Activated T-cell treated with anti-CD3 and anti-CD28 coated beads for 1 hour (primary cell): ENCODE data around the gene RFTN1.

Source experiments
- DNase-seq: peaks from one replicate; pipeline ENCODE4 v3.0.0-alpha.2; 2020; ENCODE audit warnings: low read depth

Gene RFTN1, protein sequence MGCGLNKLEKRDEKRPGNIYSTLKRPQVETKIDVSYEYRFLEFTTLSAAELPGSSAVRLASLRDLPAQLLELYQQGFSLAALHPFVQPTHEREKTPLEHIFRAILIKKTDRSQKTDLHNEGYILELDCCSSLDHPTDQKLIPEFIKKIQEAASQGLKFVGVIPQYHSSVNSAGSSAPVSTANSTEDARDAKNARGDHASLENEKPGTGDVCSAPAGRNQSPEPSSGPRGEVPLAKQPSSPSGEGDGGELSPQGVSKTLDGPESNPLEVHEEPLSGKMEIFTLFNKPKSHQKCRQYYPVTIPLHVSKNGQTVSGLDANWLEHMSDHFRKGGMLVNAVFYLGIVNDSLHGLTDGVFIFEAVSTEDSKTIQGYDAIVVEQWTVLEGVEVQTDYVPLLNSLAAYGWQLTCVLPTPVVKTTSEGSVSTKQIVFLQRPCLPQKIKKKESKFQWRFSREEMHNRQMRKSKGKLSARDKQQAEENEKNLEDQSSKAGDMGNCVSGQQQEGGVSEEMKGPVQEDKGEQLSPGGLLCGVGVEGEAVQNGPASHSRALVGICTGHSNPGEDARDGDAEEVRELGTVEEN

DNA sequence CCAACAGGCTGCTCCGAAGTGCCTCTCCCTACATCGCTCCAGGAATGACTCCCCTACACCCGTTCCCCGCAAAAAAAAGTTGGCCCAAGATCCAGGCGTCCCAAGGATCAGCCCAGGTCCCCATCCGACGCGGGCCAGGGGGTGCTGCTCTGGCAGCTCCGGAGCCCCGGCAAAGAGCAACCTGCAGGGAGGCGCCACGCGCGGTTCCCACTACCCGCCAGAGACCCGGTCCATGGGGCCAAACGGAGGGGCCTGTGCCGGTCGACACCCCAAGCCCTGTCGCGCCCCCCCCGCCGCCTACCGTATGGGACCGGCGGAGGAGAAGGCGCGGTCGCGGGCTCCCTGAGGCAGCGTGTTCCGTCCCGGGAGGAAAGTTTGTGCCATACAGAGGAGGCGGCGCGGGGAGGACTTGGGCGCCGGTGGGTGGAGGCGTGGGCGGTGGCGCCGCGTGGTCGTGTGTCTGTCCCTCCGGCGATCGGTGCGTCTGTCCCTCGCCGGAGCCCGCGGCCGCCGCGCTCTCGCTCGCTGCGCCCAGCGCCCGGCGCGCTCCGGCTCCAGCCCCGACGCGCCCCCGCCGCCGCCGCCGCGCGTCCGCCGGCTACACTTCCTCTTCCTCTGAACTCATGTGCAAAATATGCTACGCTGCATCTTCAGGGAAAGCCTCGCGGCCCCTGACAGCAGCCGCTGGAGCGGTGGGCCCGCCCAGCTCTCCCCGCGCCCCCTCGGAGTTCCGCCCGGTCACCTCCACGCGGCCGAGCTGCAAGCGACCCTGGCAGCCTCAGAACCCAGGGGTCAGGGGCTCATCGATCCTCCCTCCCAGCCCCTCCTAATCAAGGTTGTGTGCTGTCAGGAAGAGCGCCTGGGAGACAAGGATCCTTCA is at the start of gene RFTN1:
Gene RFTN1, minus strand, starts transcription at position 559 of the 880 bp plus-strand sequence. CDS start 19,830 bp downstream, outside the sequence.
- peak; percentile 38 for DNase-seq

- DNase-seq, result no peak
Measured at GRCh38 chr3:16559653-16560365, 46.3 kb upstream of the RFTN1 start.

- no peak for DNase-seq
Measured at GRCh38 chr3:16554126-16554525, 40.6 kb upstream of the RFTN1 start.

- DNase-seq, result no peak
Measured at GRCh38 chr3:16552757-16553156, 39.3 kb upstream of the RFTN1 start.

GRCh38 chr3:16551342-16551976 is 38.0 kb upstream of the RFTN1 start:
- no peak for DNase-seq

GRCh38 chr3:16550676-16551341 is 37.3 kb upstream of the RFTN1 start:
- peak; percentile 55 for DNase-seq

GRCh38 chr3:16550305-16550675 is 36.8 kb upstream of the RFTN1 start:
- no peak for DNase-seq

DNA sequence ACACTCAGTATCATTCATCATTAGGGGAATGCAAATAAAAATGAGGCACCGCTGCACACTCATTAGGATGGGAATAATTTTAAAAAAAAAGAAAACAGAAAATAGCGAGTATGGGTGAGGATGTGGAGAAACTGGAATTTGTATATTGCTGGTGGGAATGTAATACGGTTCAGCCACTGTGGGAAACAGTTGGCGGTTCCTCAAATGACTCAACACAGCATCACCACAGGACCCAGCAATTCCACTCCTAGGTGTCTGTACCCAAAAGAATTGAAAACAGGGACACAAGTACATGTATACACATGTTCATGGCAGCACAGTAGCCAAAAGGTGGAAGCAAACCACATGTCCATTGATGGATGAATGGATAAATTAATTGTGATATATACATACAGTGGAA is 35.2 kb upstream of the RFTN1 start:
- no peak for DNase-seq

- DNase-seq, result no peak
Measured at GRCh38 chr3:16547561-16548357, 34.3 kb upstream of the RFTN1 start.

GRCh38 chr3:16546186-16547010 is 32.9 kb upstream of the RFTN1 start:
- no peak for DNase-seq

- DNase-seq, result no peak
Measured at GRCh38 chr3:16545413-16546185, 32.1 kb upstream of the RFTN1 start.

DNA sequence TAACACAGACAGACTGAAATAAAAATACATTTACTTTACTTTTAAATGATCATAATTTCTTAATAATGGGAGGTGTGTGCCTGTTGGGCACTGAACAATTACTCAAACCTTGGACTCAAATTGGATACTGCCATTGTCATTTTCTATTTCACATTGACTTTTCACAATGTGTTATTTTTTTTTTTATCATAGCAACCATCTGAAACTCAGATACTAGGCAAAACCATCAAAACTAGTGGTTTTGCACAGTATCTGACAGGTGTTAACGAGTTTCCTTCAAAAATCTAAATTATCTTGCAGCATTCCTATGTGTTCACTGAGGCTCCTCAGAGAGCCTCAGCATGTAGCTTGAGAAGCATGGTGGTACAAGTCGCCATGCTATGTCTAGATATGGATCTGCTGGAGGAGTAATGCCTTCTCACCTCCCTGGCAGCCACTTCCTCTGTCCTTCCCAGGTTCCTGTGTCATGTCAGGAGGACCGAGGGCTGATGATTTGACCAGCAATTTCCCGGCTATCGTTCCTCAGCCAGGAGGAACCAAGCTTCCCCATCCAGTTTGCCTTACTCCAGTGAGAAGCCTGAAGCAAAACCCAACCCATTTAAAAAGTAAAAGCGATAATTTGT is 29.9 kb upstream of the RFTN1 start:
- no peak for DNase-seq

- DNase-seq, result no peak
Measured at GRCh38 chr3:16538507-16538906, 25.0 kb upstream of the RFTN1 start.

DNA sequence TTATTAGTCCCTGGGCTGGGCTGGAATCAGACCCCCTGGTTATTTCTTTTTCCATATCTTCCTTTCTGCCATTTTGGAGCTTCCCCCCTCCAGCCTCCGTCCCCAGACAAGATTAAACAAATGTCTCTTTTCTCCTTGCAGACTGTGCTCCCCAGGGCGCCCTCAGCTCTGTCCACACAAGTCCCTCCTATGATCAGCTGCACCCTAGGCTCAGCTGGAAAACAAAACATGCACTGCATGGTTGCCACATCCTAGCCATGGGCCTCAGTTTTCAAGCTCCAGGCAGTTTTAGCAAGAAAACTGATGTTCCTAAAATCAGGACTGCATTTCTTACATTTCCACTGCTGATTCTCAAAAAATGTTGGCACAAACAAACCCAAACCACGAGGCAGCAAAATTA is 23.5 kb upstream of the RFTN1 start:
- DNase-seq, result no peak

DNA sequence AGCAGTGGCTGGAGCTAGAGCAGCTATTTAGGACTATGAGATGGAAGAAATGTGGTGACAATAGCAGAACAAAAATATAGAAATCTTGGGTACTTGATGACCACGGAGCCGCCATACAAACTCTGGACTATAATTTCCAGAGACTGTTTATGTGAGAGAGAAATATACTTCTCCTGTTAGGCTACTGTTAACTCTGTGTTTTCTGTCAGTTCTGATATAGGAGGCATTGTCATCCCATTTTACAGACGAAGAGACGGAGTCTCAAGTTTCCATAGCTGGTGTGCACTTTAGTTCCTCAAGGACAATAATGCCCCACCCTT is 22.8 kb upstream of the RFTN1 start:
- no peak for DNase-seq

- DNase-seq, result no peak
Measured at GRCh38 chr3:16534640-16535262, 21.3 kb upstream of the RFTN1 start.

GRCh38 chr3:16533928-16534574 is 20.6 kb upstream of the RFTN1 start:
- no peak for DNase-seq
